ENCODE data around the gene MYOM3.

DNA sequence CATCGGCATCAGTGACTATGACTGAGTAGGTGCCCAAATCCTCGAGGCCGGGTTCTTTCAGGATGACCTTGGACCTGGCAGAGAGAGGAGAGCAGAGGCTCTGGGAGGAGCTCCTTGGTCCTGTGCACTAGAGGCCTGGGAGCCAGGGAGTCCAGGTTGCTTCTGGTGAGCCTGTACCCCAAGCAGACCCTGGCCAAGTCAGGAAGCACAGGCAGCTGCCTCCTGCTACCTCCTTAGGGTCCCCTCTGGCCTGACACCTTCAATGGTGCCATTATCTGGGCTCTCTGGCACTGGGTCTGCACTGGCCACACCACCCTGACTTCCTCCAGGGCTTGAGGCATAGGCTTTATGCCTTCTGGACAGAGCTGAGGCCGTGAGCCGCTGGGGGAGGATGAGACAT, 37.7 kb downstream of the MYOM3 start:
- TF ChIP-seq POLR2A (IDR thresholded peaks at IDR 0.05) (no peak), CTCF (IDR thresholded peaks at IDR 0.05) (no peak)

Data from heart left ventricle (tissue), 13 donors.